Neural cell (in vitro differentiated cells): ENCODE data around the gene ADCYAP1.

Source experiments
- POLR2AphosphoS5 ChIP-seq: IDR thresholded peaks from 2 replicates; pipeline ENCODE4 v1.6.1; 2012
- TF ChIP-seq, protein P1 (sequence below): fragments of 450-650 bp; IDR thresholded peaks from 2 replicates; pipeline ENCODE4 v1.5.1; 2014; ENCODE audit warnings: antibody characterized with exemption, mild to moderate bottlenecking, moderate library complexity; ENCODE audit not compliant: poor library complexity, severe bottlenecking
- TF ChIP-seq, protein P2 (sequence below): IDR thresholded peaks from 2 replicates; pipeline ENCODE4 v1.6.1; 2012; ENCODE audit warnings: borderline replicate concordance

GRCh38 chr18:905948-906415 lies 1.3 kb downstream of the ADCYAP1 start:
- TF ChIP-seq, protein P1, sequence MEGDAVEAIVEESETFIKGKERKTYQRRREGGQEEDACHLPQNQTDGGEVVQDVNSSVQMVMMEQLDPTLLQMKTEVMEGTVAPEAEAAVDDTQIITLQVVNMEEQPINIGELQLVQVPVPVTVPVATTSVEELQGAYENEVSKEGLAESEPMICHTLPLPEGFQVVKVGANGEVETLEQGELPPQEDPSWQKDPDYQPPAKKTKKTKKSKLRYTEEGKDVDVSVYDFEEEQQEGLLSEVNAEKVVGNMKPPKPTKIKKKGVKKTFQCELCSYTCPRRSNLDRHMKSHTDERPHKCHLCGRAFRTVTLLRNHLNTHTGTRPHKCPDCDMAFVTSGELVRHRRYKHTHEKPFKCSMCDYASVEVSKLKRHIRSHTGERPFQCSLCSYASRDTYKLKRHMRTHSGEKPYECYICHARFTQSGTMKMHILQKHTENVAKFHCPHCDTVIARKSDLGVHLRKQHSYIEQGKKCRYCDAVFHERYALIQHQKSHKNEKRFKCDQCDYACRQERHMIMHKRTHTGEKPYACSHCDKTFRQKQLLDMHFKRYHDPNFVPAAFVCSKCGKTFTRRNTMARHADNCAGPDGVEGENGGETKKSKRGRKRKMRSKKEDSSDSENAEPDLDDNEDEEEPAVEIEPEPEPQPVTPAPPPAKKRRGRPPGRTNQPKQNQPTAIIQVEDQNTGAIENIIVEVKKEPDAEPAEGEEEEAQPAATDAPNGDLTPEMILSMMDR, result no peak
- TF ChIP-seq, protein P2, sequence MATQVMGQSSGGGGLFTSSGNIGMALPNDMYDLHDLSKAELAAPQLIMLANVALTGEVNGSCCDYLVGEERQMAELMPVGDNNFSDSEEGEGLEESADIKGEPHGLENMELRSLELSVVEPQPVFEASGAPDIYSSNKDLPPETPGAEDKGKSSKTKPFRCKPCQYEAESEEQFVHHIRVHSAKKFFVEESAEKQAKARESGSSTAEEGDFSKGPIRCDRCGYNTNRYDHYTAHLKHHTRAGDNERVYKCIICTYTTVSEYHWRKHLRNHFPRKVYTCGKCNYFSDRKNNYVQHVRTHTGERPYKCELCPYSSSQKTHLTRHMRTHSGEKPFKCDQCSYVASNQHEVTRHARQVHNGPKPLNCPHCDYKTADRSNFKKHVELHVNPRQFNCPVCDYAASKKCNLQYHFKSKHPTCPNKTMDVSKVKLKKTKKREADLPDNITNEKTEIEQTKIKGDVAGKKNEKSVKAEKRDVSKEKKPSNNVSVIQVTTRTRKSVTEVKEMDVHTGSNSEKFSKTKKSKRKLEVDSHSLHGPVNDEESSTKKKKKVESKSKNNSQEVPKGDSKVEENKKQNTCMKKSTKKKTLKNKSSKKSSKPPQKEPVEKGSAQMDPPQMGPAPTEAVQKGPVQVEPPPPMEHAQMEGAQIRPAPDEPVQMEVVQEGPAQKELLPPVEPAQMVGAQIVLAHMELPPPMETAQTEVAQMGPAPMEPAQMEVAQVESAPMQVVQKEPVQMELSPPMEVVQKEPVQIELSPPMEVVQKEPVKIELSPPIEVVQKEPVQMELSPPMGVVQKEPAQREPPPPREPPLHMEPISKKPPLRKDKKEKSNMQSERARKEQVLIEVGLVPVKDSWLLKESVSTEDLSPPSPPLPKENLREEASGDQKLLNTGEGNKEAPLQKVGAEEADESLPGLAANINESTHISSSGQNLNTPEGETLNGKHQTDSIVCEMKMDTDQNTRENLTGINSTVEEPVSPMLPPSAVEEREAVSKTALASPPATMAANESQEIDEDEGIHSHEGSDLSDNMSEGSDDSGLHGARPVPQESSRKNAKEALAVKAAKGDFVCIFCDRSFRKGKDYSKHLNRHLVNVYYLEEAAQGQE, result no peak
- no peak for TF ChIP-seq POLR2AphosphoS5
